Effector CD8-positive, alpha-beta T cell (primary cell): Measurements from ENCODE around the gene SSTR5.

ENCODE experiments used
- DNase-seq: peaks from one replicate; lab custom pipeline; 2025; lab: John Stamatoyannopoulos, UW

The SSTR5 gene

GRCh38 chr16:1039762-1040161 lies 32.8 kb upstream of the SSTR5 start:
- no peak for DNase-seq

- DNase-seq, result no peak
Observed at GRCh38 chr16:1040346-1040745, 32.2 kb upstream of the SSTR5 start.

DNA sequence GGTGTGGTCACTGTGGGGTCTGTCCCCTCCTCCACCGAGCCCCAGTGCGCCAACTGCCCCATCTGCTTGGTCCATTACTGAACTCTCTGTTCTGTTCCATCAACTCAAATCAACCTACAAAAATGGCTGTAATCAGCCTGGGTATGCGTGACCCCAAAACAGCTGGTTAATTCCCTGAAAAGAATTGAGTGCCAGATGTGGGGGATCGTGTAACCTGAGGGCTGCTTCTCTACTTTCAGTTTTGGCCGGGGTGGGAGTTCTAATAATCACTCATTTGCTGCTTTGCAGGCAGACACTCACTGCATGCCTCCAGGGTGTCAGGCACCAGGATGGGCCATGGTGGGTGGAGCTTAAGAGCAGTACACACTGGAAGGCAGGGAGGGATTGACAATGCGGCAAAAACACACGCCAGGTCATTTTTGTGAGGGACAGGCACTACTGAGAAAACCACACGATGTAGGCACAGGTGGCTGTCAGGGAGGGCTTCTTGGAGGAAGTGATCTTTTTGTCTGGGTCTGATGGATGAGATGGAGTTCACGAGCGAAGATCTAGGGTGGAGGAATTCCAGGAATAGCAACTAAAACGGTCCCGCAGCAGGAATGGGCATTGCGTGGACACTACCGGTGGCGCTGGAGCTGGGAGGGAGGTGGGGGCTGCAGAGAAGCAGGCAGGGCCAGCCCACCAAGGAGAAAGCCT lies 30.4 kb upstream of the SSTR5 start:
- no peak for DNase-seq

- DNase-seq, result no peak
Observed at GRCh38 chr16:1042866-1043265, 29.7 kb upstream of the SSTR5 start.

GRCh38 chr16:1043881-1044451 lies 28.6 kb upstream of the SSTR5 start:
- DNase-seq, result no peak

DNA sequence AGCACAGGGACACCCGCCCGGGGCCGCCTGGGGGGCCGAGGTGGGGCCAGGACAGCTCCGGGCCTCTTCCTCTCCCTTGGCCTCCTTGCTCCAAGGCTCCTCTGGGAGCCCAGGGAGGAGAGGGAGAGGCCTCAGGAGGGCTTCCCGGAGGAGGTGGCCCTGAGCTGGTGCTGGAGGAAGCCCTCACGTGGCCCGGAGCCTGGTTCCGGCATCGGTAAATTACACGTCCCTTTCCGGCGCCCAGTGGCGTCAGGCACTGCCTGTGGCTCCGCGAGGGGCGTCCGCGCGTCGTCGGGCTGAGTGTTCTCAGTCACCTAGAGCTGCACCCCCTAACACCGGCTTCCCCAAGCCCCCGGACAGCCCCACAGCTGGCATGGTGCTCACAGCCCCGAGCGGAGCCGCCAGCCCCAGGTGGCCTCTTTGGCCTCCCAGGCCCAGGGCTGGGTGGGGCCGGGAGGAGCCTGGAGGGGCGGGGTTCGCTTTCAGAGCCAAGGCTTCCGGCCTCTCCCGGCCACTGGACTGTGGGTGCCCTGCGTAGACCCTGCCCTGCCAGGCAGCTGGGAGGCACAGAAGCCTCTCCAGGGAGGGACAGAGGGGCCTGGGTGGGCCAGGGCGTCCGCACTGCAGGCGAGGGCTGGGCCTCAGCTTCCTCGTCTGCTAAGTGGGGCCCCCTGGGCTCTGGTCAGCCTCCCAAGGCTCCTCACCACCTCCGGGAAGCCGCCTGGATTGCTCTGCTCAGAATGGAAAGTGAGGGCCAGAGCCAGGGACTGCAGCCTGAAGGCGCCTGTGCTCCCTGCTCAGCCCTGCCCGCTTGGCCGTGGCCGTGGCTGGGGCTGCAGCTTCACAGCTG lies 27.9 kb upstream of the SSTR5 start:
- DNase-seq, result no peak

- no peak for DNase-seq
Observed at GRCh38 chr16:1045310-1045992, 27.1 kb upstream of the SSTR5 start.

DNA sequence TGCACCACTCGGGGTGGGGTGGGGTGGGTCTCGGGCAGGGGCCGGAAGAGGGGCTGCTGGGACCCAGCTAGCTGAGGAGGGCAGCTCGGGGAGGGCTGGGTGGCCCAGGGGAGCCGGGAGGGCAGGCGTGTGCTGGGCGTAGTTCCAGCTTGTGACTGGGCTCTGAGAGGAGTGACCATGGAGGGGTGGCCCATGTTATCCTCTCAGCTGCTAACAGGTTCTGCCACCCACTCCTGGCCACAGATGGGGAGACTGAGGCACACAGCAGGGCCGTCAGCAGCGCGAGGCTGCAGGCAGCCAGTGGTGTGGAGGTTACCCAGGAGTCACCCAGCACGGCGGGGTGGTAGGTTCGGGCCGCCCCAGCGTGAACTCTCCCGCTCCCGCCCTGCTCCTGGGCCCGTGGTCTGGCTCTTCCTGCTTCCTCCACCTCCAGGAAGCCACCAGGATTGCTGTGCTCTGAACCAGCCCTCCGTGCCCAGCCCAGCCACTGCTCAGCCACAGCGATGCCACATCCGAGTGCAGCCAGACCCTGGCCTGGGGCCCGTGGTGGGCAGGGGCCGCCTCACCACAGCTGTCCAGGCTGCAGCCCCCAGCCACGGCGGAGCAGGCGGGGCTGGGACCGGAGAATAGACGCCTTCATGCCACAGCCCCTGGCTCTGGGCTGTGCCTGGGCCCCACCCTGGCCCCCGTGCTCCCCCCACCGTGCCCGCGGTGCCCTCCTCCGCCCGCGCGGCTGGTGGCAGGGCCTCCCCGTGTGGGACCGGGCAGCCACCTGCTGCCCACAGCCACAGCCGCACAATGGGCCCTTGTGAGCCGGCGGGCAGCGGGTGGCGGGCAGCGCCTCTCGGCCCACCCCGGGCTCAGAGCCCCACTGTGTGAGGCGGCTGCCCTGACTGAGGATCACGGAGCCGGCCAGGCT lies 26.3 kb upstream of the SSTR5 start:
- no peak for DNase-seq

DNA sequence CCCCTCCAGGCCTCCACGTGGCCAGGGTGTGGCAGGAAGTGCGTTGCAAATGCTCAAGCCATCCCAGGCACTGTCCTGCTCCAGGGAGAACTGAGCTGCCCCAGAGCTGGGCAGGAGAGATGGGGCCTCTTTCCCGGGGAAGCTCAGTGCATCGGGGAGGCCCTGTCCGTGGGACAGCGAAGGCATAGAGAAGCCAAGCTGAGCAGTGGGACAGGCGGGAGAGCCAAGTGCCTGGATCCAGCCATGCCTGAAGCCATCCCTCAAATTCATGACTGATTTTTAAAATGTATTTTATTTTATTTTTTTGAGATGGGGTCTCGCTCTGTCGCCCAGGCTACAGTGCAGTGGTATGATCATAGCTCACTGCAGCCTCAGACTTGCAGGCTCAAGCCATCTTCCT lies 25.4 kb upstream of the SSTR5 start:
- no peak for DNase-seq

DNA sequence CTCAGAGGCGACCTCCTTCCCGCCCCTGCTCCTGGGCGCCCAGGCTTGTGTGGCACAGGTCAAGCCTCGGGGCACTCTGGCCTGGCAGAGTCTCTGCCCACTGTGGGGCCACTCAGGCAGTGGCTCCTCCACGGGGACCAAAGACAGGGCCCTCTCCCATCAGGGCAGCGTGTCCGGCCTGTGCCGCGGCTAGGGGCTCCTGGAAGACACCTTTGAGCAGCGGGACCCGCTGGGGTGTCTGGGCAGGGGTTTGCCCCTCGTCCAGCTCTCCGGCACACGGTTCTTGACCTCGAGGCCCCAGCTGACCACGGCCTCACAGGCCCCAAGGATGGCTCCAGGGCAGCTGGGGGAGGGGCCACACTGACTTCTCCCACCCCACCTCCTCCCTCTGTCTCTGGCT lies 24.7 kb upstream of the SSTR5 start:
- DNase-seq, result no peak

DNA sequence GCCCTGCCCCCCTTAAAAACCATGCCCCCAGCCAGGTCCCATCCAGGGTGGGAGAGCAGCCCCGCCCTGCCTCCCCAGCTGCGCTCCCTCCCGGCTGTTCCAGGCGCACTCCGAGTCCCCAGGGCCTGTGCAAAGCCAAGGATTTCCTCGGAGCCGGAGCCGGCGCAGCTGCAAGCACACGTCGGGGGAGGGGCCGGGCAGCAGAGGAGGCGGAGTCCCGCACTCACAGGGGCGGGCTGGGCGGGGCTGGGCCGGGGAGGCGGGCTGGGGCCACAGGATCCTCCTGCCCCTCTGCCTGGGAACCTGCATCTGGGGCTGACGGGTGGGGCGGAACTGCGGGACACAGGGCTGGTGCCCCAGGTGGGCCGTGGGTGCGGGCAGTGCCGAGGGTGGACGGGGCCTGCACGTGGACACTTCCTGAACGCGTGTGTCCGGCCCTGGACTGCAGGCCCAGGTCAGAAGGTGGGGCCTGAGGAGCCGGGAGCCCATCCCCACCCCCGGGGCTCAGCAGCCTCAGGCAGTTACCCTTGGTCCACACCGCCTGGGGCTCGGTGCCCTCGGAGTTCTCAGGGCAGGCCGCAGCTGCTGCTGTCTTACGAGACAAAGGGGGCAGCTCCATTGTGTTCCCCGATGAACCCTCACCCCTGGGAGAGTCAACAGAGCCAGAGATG lies 24.0 kb upstream of the SSTR5 start:
- no peak for DNase-seq

DNA sequence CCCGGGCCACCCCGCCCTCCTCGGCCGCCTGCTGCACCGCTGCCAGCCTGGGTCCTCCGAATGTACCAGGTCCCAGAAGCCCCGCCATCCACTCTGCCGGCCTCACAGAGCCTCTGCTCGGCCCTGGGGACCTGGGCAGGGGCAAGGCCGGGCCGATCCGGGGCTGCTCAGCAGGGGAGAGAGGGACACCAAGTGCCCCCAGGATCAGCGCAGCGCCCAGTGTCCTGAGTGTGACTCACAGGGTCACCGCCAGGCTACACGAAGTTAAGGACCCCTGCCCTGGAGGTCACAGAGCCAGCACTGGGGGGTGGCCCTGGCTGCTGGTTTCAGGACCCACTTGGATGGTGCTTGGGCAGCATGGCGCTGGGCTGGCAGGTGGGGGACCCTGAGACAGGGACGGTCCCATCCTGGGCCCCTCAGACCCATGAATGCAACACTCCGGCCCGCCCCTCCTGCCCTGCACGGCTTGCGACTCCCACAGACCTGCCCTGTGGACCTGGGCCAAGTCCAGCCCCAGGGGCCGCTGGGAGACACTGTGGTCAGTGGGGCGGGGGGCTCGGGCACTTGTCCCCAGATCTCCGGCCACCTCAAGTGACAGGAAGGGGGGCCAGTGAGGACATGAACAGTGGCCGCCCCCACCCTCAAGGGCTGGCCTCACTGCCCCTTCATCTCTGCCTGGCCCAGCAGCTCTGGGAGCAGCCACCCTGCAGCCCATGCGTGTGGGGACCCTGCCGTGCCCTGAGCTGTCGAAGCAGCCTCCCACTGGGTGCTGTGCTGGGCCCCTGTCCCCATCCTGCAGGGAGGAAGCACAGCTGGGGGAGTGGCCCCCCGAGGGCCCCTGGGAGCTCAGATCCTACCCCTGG lies 23.2 kb upstream of the SSTR5 start:
- DNase-seq, result no peak

DNA sequence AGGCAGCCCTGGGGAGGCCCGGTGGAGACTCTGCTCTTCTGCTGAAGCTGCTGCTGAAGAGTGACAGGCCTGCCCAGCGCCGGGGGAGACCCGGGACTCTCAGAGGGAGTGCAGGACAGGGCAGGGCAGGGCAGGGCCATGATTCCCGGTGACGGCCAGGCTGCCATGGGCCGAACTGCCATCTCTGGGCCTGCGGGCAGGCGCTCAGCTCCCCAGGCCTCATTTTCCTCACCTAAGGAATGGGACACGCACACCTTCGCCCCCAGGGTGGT lies 22.6 kb upstream of the SSTR5 start:
- no peak for DNase-seq

GRCh38 chr16:1050516-1050915 lies 22.0 kb upstream of the SSTR5 start:
- DNase-seq, result no peak

DNA sequence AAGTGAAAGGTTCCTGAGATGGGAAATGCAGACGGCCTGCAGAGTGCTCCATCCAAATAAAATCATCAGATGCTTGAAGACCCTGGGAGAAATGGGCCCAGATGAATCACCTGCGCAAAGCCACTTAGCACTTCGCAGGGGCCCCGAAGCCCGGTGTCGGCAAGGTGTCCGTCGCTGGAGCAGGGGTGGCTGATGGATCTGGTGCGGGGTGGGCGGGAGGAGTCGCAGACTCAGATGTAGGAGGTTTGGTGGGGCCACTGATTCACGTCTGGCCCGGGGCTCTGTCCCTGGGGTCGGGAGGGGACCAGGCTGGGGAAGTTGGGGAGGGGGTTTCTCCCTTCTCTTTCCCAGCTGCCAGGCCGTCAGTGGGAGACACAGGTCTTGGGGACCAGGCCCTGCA lies 21.6 kb upstream of the SSTR5 start:
- no peak for DNase-seq

- DNase-seq, result no peak
Observed at GRCh38 chr16:1051446-1051845, 21.1 kb upstream of the SSTR5 start.

DNA sequence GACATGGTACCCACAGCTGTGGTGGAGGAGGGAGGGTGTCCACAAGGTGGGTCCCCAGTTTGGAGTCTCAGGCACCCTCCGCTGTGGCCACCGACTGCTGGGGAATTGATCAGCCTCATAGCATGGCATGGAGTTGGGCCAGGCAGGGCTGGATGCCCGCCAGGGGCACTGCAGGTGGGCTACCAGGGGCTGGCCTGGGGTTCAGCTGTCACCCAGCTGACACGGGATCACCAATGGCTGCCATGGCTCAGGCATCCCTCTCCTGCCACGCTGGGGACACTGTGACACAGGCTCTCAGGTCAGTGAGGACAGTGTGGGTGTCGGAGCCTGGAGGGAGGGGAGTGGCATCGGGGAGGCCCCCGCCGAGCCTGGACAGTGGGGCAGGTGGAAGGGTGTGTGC lies 19.8 kb upstream of the SSTR5 start:
- DNase-seq, result no peak

- DNase-seq, result no peak
Observed at GRCh38 chr16:1053121-1053521, 19.4 kb upstream of the SSTR5 start.

DNA sequence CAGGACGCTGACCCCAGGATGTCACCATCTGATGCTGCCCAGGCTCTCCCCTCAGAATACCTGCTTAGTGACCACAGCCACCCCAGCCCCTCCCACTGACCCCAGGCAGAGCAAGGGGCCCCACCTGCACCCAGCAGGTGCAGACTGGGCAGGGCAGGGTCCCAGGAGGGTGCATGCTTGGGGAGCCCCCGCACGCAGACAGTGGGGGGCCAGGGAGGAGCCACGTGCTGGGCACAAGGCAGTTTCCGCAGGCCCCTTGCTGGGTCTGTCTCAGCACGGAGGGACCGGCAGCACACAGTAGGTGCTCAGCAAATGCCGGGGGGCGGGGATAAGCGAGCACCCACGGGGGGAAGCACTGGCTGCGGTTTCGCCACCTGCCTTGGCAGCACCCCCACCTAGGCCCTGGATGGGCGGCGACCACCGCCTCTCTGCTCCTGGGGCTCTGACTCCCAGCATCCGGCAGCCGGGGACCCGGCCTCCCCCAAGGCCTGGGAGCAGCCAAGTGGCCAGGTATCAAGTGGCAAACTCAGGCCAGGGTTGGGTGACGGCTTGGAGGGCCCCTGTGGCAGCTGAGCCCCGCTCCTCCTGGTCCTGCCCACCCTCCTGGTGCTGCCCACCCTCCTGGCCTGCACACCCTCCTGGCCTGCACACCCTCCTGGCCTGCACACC lies 18.7 kb upstream of the SSTR5 start:
- no peak for DNase-seq
